HepG2 (cell line): ENCODE measurements around the gene EXOC3. TPM values are rescaled to one million over a fixed set of nuclear protein-coding genes. Genes with fewer than 3 reads are reported as not detected.

Source experiments
- ATRX ChIP-seq: sonication (generic); formaldehyde crosslinking; IDR thresholded peaks from 2 replicates; pipeline ENCODE4 v1.4.0; 2020; ENCODE audit warnings: missing genetic modification reagents, borderline replicate concordance
- KDM5A ChIP-seq: fragments of 200-600 bp; sonication (generic); IDR thresholded peaks from 2 replicates; pipeline ENCODE4 v1.7.0; 2018; ENCODE audit warnings: antibody characterized with exemption, mild to moderate bottlenecking, low read length, borderline replicate concordance
- MED8 ChIP-seq: sonication (generic); formaldehyde crosslinking; IDR thresholded peaks from 2 replicates; pipeline ENCODE4 v1.8.1; 2023; ENCODE audit warnings: mild to moderate bottlenecking, missing genetic modification reagents; ENCODE audit not compliant: insufficient replicate concordance
- NR2F1 ChIP-seq, 2 experiments: fragments of 450-650 bp in 1 of 2; formaldehyde crosslinking in 1 of 2; IDR thresholded peaks; 2 replicates each; pipeline versions ENCODE4 v1.5.0 to v1.6.1; 2016 to 2020; ENCODE audit warnings: mild to moderate bottlenecking in 1 of 2, missing compliant biosample characterization in 1 of 2, missing genetic modification reagents in 1 of 2, moderate library complexity in 1 of 2
- PHF8 ChIP-seq: sonication (generic); formaldehyde crosslinking; IDR thresholded peaks from 2 replicates; pipeline ENCODE4 v1.5.0; 2020; ENCODE audit warnings: missing genetic modification reagents
- PRPF4 ChIP-seq: fragments of 200-400 bp; formaldehyde crosslinking; IDR thresholded peaks from 2 replicates; pipeline ENCODE4 v1.6.1; 2016; ENCODE audit warnings: low read length, low read depth; ENCODE audit not compliant: poor library complexity, severe bottlenecking
- RFX5 ChIP-seq: IDR thresholded peaks from 2 replicates; pipeline ENCODE4 v1.6.1; 2011; ENCODE audit warnings: low read depth, low read length, improper control_type of control experiment
- SP2 ChIP-seq: sonication (generic); formaldehyde crosslinking; IDR thresholded peaks from 2 replicates; pipeline ENCODE4 v1.5.1; 2020; ENCODE audit warnings: mild to moderate bottlenecking, missing genetic modification reagents
- SRSF4 ChIP-seq: fragments of 200-400 bp; formaldehyde crosslinking; IDR thresholded peaks from one replicate; pipeline ENCODE4 v1.6.1; 2018; ENCODE audit warnings: mild to moderate bottlenecking, low read depth, low read length, moderate library complexity; ENCODE audit not compliant: poor library complexity, severe bottlenecking
- U2AF1 ChIP-seq: fragments of 200-400 bp; formaldehyde crosslinking; optimal IDR thresholded peaks from 2 replicates; pipeline ENCODE3; 2017; ENCODE audit warnings: mild to moderate bottlenecking, low read depth, low read length
- ZBTB7A ChIP-seq: sonication (generic); formaldehyde crosslinking; IDR thresholded peaks from 2 replicates; pipeline ENCODE4 v1.8.0; 2022; ENCODE audit warnings: mild to moderate bottlenecking, missing genetic modification reagents
- ZFP1 ChIP-seq: IDR thresholded peaks from 2 replicates; pipeline ENCODE4 v1.6.1; 2016
- ZNF296 ChIP-seq: sonication (generic); formaldehyde crosslinking; conservative IDR thresholded peaks from 2 replicates; pipeline ENCODE4 v1.5.0; 2020; ENCODE audit warnings: mild to moderate bottlenecking, missing genetic modification reagents
- ZNF441 ChIP-seq: sonication (generic); formaldehyde crosslinking; IDR thresholded peaks from 2 replicates; pipeline ENCODE4 v1.7.0; 2021; ENCODE audit warnings: missing genetic modification reagents, borderline replicate concordance
- ZNF543 ChIP-seq: sonication (generic); formaldehyde crosslinking; IDR thresholded peaks from 2 replicates; pipeline ENCODE4 v1.4.0; 2020; ENCODE audit warnings: mild to moderate bottlenecking, missing genetic modification reagents
- ZNF569 ChIP-seq: sonication (generic); formaldehyde crosslinking; IDR thresholded peaks from 2 replicates; pipeline ENCODE4 v1.5.0; 2020; ENCODE audit warnings: mild to moderate bottlenecking, missing genetic modification reagents, moderate library complexity, borderline replicate concordance
- ZSCAN21 ChIP-seq: sonication (generic); formaldehyde crosslinking; IDR thresholded peaks from 2 replicates; pipeline ENCODE4 v1.8.0; 2022; ENCODE audit warnings: mild to moderate bottlenecking, missing genetic modification reagents, moderate library complexity, borderline replicate concordance
- polyA plus RNA-seq, 8 experiments: library from polyadenylated mRNA; depleted of rRNA in 3 of 8; stranded (reverse) in 7 of 8; unstranded in 1 of 8; fragments of >200 nt; fragmentation: Illumina TruSeq in 4 of 8; extraction: Trizol in 4 of 8; gene quantifications; 2 replicates each; pipeline versions ENCODE4 v1.2.1 to v1.2.3, GENCODE V29; 2011 to 2016; ENCODE audit warnings: low read depth in 4 of 8, missing spikeins in 1 of 8, mixed read lengths in 1 of 8; ENCODE audit not compliant: insufficient read depth in 1 of 8
- total RNA-seq, 5 experiments: library from RNA; depleted of rRNA; stranded (reverse); fragments of >200 nt; fragmentation: Illumina TruSeq; extraction: Trizol; gene quantifications; 2 replicates each; pipeline ENCODE4 v1.2.3, GENCODE V29; 2016; ENCODE audit warnings: low read depth in 1 of 5
- TF ChIP-seq, protein P1 (sequence below): sonication (generic); formaldehyde crosslinking; IDR thresholded peaks from 2 replicates; pipeline ENCODE4 v1.4.0; 2020; ENCODE audit warnings: missing genetic modification reagents
- TF ChIP-seq, protein P2 (sequence below): sonication (generic); formaldehyde crosslinking; IDR thresholded peaks from 2 replicates; pipeline ENCODE4 v1.4.0; 2020; ENCODE audit warnings: missing genetic modification reagents

EXOC3 gene
- total and polyA plus RNA-seq, 2 of the 13 experiments (the other 11 are each of a cell fraction or from before 2014, with no cell fraction given) = 9.2 to 20.5 TPM

DNA sequence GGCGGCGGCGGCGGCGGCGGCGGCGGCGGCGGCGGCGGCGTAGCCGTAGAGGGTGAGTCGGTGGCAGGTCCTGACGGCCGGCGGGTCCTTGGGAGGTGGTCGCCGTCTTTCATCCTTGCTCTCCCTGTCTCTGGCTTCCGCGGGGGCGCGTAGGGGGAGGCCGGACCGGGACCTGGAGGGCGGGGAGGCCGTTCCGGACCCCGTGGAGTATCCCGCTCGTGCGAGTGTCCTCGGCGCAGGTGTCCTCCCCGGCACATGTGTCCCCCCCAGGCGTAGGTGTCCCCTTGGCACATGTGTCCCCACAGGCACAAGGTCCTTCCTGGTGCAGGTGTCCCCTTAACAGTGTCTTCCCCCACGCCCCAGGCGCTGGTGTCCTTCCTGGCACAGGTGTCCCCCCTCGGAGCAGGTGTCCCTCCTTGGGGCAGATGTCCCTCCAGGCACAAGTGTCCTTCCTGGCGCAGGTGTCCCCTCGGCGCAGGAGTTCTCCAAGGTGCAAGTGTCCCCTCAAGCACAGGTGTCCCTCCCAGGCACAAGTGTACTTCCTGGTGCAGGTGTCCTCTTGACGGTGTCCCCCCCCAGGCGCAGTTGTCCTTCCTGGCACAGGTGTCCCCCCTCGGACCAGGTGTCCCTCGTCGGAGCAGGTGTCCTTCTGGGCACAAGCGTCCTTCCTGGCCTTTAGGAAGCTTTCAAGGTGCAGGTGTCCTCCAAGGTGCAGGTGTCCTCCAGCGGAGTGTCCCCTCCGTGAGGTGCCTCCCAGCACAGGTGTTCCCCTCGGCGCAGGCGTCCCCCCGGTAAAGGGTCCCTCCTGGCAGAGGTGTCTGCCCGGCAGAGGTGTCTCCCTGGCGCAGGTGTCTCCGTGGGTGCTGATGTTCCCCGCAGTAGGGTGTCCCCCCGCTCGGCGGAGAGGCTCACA is 519 bp downstream of the EXOC3 start (continued):
- TF ChIP-seq KDM5A = no peak
- TF ChIP-seq PRPF4 = no peak
- TF ChIP-seq RFX5 = no peak
- TF ChIP-seq ZBTB7A (CRISPR knock-in tag) = peak; percentile 31; the same call in 1 of the 2 replicates
- no peak for TF ChIP-seq SRSF4
- TF ChIP-seq ATRX (CRISPR knock-in tag) = no peak
- no peak for TF ChIP-seq ZNF543 (CRISPR knock-in tag)
- TF ChIP-seq, protein P1, sequence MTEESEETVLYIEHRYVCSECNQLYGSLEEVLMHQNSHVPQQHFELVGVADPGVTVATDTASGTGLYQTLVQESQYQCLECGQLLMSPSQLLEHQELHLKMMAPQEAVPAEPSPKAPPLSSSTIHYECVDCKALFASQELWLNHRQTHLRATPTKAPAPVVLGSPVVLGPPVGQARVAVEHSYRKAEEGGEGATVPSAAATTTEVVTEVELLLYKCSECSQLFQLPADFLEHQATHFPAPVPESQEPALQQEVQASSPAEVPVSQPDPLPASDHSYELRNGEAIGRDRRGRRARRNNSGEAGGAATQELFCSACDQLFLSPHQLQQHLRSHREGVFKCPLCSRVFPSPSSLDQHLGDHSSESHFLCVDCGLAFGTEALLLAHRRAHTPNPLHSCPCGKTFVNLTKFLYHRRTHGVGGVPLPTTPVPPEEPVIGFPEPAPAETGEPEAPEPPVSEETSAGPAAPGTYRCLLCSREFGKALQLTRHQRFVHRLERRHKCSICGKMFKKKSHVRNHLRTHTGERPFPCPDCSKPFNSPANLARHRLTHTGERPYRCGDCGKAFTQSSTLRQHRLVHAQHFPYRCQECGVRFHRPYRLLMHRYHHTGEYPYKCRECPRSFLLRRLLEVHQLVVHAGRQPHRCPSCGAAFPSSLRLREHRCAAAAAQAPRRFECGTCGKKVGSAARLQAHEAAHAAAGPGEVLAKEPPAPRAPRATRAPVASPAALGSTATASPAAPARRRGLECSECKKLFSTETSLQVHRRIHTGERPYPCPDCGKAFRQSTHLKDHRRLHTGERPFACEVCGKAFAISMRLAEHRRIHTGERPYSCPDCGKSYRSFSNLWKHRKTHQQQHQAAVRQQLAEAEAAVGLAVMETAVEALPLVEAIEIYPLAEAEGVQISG = peak; percentile 32; the same call in 1 of the 2 replicates
- TF ChIP-seq ZNF569 = no peak
- TF ChIP-seq ZFP1 (CRISPR knock-in tag) = no peak
- TF ChIP-seq ZSCAN21 (CRISPR knock-in tag) = peak; percentile 45; the same call in 1 of the 2 replicates
- TF ChIP-seq SP2 (CRISPR knock-in tag) = no peak
- 0 out of 2 replicates have a peak, but pooled peaks have one; percentile 9 for TF ChIP-seq ZNF441
- TF ChIP-seq, protein P2, sequence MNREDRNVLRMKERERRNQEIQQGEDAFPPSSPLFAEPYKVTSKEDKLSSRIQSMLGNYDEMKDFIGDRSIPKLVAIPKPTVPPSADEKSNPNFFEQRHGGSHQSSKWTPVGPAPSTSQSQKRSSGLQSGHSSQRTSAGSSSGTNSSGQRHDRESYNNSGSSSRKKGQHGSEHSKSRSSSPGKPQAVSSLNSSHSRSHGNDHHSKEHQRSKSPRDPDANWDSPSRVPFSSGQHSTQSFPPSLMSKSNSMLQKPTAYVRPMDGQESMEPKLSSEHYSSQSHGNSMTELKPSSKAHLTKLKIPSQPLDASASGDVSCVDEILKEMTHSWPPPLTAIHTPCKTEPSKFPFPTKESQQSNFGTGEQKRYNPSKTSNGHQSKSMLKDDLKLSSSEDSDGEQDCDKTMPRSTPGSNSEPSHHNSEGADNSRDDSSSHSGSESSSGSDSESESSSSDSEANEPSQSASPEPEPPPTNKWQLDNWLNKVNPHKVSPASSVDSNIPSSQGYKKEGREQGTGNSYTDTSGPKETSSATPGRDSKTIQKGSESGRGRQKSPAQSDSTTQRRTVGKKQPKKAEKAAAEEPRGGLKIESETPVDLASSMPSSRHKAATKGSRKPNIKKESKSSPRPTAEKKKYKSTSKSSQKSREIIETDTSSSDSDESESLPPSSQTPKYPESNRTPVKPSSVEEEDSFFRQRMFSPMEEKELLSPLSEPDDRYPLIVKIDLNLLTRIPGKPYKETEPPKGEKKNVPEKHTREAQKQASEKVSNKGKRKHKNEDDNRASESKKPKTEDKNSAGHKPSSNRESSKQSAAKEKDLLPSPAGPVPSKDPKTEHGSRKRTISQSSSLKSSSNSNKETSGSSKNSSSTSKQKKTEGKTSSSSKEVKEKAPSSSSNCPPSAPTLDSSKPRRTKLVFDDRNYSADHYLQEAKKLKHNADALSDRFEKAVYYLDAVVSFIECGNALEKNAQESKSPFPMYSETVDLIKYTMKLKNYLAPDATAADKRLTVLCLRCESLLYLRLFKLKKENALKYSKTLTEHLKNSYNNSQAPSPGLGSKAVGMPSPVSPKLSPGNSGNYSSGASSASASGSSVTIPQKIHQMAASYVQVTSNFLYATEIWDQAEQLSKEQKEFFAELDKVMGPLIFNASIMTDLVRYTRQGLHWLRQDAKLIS (CRISPR knock-in tag) = no peak
- TF ChIP-seq MED8 (CRISPR knock-in tag) = peak; percentile 1
- TF ChIP-seq ZNF296 (CRISPR knock-in tag) = 0 out of 2 replicates have a peak, but pooled peaks have one; percentile 38
- no peak for TF ChIP-seq NR2F1 (CRISPR knock-in tag; IDR thresholded peaks at IDR 0.05)
- TF ChIP-seq PHF8 (CRISPR knock-in tag) = 0 out of 2 replicates have a peak, but pooled peaks have one; percentile 29
- no peak for TF ChIP-seq U2AF1
